Right ventricle myocardium superior (tissue), 1 donor: ENCODE results near the gene NUDT12. TPM values are rescaled to one million over a fixed set of nuclear protein-coding genes. Genes with fewer than 3 reads are reported as not detected.
A peak's percentile ranks its signal among the peaks of the same experiment; 100 is the strongest.

Source experiments
- ATAC-seq: fragments of 200-7000 bp; cut with Tn5 transposase; one replicate; pipeline ENCODE4 v1.9.1; 2020; ENCODE audit warnings: mild to moderate bottlenecking; ENCODE audit not compliant: poor library complexity
- DNase-seq: peaks from one replicate; pipeline ENCODE4 v3.0.0-alpha.2; 2020
- intact Hi-C: fragments of 100-400 bp; cut with DNase I; formaldehyde crosslinking; loops from one replicate; pipeline ENCODE4 v1.11.2; 2022
- total RNA-seq: library from RNA; stranded (reverse); fragmentation: NEBNext Ultra II Directional; extraction: Animal tissue kit (Norgen Biotek cat#: 25700); gene quantifications from one replicate; pipeline ENCODE4 v1.2.1, GENCODE V29; 2021
- donor health status: DM: no; HTN: yes; CAD: no; lungs with severe emphysema.

Gene NUDT12
- total RNA-seq, 1 donor from 2014 or later, result 11.6 TPM

DNA sequence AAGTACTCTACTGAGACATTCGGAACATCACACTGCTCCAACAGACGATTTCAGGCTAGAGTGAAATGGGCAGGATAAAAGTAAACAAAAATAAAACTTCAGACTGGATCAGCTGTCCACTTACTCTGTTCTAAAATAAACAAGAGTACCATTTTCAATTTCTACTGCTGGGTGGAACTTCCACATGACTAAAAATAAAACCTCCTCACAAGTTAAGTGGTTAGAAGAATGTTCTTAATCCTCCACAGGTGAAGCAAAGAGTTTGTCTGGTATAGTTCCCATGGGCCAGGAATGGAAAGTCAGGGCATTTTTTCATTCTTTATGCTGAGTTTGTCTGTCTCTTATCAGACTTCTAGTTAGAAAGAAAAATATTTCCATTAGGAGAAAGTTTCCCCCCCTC lies 15.7 kb downstream of the NUDT12 start:
- no peak for DNase-seq
- ATAC-seq, result no peak
- intact Hi-C loops, result no loop called here

DNA sequence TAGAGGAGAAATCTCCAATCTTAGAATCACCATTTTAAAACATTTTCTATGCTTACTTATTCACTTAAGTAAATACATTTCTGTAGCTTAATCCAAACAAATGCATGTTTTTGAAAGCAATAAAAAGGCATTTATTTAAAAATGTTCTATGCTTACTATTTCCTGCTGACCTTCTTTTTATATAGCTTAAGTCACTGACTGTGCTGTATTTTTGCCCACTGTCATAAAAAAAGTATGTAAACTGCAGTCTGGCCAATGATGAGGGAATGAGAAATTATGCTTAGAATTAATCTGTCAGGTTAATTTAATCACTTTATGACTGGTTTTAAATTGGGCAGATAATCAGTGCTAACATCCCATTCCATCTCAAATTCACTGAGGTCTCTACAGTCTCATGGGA lies 20.1 kb downstream of the NUDT12 start:
- DNase-seq, result no peak
- intact Hi-C loops, result no loop called here
- no peak for ATAC-seq

DNA sequence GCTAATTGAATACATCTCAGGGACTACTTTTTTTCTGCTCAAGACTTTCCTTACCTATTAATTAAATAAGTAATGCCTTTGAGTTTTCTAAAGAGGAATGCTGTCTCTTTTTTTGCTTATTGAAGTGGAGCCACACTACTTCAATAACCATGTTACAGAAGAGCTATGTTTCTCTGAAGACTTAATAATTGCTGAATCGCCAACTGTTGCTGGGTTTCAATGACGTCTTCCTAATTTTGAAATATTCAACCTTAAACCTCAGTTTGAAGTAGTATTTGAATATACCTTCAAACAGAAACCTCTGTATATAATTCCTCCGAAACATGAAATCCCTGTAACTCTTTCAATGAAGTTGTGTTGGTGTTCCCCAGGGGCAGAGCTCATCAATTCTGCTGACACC lies 21.0 kb downstream of the NUDT12 start:
- no peak for DNase-seq
- no peak for ATAC-seq
- intact Hi-C loops, result no loop called here

DNA sequence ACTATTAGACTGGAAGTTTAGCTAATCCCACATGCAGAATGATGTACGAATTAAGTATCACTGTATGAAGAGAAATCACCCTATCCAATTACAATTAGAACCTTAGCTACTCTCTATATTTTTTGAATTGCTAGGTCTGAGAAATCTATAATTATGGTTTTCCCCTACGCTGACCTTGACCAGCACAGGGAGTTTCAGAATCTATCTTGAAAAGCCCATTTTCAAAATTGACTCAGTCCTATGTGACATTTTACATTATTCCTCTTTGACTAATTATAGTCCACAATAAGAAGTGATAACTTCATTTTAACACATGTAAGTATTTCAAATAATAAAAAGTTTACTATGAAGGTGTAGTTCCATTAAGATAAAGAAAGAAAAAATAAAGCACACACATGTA lies 21.5 kb downstream of the NUDT12 start:
- intact Hi-C loops, result no loop called here
- ATAC-seq (no peak), DNase-seq (no peak)

DNA sequence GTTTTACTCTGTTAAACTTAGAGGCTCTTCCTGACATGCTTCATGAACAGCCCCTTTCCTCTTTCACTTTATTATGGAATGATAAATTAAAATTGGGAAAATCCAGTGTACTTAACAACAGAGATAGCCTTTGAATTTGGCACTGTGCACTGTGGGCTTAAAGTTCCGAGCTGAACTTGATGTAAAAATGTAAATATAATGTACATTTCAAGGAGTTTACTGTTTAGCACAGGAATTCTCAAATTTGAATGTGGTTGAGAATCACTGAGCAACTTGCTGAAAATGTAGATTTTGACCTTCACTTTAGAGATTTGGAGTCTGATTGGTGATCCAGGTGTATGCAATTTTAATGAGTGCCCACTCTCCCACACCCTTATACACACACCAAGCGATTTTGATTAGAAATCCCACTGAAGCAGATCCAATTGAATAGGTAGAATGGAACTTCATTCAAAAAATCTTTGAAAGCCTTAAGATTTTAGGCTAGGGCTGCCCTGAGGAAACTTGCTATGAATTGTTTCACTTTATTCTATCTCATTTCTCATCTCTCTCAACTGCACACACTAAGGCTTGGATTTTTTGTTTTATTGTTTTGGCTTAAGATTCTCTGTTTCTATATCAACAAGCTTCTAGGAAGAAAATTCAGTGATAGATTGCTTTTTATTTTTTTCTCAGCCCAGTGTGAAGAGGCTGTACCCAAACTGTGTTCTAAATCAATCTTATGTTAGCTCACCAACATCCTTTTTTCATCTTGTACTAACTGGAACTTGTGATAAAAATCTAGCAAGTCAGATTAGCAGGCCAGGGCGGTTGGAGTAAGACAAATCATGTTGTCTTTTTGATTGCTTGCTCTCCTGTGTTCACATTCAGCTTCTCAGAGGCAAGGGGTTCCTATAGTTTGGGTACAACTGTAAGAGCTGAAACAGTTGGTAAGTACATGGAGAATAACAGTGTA lies 22.9 kb downstream of the NUDT12 start:
- no peak for DNase-seq
- ATAC-seq, result no peak
- intact Hi-C loops, result no loop called here

DNA sequence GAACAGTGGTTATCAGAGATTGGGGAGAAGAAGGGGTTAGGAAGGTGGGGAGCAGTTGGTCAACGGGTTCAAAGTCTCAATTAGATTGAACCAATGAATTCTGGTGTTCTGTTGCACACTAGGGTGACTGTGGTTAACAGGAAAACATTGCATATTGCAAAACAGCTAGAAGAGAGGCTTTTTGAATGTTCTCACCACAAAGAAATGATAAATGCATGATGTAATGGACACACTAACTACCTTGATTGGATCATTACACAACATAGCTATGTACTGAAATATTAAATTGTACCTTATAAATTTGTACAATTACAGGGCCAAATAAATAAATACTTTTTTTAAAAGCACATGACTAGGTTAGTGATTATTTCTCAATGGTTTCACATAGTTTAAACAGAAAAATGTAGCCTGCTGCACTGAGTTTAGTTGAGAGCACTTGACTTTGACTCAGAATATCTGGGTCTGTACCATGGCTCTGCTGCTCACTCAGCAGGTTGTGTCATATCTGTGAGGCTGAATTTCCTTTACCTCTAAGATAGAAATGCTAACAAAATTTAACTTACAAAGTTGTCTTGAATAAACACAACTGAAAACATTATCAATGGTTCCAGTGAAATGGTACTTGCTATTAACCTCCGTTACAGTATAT lies 30.4 kb downstream of the NUDT12 start:
- no peak for DNase-seq
- ATAC-seq, result no peak
- intact Hi-C loops, result no loop called here

DNA sequence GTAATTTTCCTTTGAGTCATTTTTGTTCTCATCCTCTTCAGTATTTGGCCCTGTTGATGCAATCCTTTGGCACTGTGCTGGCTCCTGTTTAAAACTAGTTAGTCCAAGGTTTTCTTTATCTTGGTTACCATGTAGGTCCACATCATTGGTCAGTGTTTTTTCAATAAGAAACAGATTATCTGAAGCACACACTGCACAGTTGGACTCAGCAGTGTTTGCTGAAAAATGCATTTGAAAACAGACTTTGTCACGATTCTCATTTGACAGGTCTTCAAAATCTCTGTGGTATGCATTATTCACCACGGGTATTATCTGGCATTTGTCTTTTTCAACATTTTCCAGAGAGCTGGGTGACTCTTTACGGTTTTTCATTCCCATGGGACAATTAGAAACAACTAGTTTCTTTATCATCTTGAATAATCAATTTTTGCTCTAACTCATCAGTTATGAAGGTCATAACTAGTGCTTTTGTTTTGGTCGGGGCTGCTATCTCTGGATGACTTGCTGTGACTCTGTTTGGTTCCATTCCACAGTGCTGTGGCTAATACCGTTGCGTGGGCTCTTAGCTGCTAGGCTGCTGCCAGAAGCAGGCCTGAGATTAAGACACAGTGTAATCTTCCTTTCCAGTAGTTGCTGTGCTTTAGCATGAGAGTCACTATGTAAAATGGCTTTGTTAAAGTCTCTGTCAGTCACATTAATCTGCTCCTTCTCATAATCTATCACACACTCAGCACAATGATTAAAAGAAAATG lies 36.2 kb downstream of the NUDT12 start:
- no peak for DNase-seq
- intact Hi-C loops, result no loop called here
- ATAC-seq, result peak; percentile 69

DNA sequence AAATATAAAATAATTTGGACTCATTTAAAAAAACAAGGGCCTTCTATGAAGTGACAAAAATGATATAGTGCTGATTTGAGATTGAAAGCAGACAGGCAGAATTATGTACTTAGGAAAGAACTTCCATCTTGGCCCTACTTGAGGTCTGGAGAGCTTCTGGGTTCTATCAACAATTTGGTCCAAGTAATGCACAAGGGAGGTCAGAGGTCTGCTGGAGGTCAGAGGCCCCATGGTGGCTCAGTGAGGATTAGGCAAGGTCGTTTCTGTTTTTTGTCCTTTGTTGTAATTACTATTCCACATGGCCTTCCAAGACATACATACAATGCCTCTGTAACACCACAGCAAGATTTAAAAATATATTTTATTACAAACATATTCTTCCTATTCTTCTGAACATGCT lies 37.2 kb downstream of the NUDT12 start:
- ATAC-seq, result peak; percentile 60
- intact Hi-C loops, result no loop called here
- DNase-seq, result peak; percentile 46

DNA sequence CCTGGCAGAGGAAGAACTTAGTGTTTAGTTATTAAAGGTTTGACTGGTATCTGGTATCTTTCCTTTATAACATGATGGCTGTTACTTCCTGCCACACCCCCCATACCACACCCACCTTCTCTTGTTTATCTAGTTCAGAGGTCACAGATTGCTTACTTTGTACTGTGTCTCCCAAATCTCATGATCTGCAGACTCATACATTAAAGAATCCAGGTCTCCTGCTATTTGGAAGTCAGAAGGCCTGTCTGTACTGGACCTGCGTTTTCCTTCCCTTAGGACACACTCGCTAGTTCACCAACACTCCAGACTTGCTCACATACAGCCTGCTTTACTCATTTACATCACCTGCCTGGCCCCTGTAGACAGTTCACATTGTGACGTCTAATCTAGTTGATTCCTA lies 39.3 kb downstream of the NUDT12 start:
- intact Hi-C loops, result no loop called here
- ATAC-seq (no peak), DNase-seq (no peak)

DNA sequence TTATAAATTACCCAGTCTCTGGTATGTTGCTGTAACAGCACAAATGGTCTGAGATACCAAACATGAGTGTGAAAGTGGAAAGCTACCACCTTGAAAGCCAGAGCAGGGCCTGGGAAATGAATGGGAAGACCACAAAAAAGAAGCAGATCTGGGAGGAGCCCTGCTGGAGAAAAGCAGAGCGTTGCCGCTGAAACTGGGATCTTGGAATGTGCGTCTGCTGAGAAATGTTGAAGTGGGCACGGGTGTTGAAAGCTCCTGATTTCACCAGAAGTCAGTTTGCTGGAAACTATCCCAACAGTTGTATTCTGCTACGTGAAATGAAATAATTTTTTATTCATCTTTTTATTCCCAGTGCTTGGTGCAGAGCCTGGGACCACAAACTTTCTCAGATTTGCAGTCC lies 40.0 kb downstream of the NUDT12 start:
- no peak for ATAC-seq
- DNase-seq, result no peak
- intact Hi-C loops, result no loop called here

DNA sequence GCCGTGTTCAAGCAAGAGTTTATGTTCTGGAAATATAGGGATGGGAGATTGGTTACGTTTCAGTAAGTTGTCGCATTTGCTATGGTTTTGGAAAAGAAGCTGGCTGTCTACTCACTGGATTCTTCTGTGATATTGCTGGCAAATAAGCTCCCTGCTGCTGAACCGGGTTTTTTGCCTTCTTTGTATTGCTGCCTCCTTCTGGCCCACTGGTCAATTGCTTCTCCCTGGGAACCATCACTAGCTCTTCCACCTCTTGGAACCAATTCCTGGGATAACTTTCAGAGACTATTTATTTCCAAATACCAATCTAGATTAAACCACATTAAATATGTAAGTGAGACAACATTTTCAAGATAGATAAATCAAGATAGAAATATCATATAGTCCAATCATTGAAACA lies 43.0 kb downstream of the NUDT12 start:
- intact Hi-C loops, result no loop called here
- DNase-seq (no peak), ATAC-seq (no peak)

DNA sequence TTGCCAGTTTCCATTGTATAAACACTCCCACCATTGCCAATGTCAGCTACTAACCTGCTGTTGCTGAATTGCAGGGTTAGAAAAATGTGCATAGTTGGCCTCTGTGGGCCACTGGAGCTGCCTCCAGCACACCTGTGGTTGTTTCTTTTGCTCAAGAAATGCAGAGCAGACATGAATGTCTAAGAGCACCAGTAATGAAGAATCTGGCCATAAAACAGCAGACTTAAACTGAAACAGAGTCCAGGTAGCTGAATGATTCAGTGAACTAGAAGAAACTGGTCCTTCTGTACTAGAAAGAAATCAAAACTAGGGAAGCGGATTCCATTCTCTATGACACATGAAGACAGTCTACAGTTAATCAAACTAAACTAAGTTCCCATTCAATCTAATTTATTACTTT lies 48.2 kb downstream of the NUDT12 start:
- intact Hi-C loops, result no loop called here
- ATAC-seq, result no peak
- DNase-seq, result no peak

DNA sequence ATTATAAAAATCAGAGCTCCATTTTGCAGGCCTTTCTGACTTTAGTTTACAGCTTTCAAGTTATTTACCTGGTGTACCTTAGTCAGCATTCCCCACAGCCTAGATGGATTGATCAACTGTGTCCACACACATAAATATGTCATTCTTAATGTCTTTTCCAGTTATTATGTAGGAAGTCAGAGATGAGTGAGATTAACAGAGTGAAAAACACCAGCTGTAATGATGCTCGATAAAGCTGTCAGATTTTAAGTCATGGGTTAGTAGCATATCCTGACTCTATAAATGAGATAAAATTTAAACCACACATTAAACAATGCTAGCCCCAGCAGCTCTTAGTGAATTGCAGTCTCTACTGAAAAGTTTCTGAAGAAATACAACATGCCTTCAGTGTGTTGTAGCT lies 48.9 kb downstream of the NUDT12 start:
- no peak for DNase-seq
- intact Hi-C loops, result no loop called here
- no peak for ATAC-seq

DNA sequence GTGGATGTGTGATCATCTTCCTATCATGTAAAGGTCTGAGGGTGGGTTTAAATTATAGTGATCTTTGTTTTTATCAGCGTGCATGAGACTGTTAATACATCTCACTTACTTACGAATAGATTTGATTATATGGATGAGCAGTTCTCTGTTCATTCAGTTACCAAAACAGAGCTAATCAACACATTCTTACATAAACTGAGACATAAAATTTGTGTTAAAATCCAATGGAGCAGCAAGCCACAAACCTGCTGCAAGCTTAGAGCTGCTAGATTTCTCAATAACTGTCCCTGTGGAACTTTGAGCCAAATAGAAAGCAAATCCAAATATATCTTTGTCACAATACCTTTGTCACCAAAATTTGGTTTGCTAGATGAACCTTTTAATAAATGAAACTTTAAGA lies 50.1 kb downstream of the NUDT12 start:
- intact Hi-C loops, result no loop called here
- no peak for ATAC-seq
- no peak for DNase-seq

DNA sequence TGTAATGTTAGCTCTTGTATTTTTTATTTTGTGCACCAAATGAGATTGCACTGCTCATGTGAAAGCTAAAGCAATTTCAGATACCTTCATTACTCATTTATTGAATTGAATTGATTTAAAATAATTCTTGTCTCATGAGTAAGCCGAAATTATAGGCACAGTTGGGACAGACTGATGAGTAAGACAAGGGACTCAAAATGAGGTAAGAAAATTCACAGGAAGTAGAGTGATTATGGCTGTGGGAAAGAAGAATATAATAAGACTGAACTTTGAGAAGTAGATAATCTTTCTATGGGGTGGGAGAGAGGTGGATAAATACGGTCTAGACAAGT lies 51.1 kb downstream of the NUDT12 start:
- intact Hi-C loops, result no loop called here
- DNase-seq (no peak), ATAC-seq (no peak)

DNA sequence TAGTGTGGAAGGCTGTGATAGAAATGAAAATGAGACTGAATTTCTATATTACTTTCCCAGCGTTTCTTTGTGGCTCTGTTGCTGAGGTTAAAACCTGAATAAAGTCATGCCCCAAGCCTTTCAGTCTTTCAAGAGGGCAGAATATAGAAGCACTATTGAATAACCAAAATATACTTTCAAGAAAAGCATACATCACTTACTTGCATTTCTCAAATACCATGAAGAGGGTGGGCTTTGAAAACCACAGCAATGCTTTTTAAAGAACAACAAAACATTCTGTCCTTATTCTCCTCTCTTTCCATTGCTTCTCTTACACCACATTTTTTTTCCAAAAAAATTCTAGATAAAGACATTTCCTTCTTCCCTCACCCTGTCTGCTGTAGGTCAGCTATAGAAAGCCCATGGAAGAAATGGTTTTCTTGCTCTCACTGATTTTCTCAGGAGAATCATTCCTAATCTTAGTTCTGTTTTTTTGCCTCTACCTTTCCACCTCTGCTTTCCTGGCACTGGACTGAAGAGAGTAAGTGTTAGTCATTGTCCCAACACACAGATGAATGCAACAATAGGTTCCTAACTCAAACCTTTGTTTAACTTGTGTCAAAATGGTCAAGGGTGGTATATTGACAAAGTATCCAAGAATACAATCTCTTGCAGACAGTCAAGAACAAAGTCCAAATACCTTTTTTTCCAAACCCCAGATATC lies 51.6 kb downstream of the NUDT12 start:
- ATAC-seq, result no peak
- no peak for DNase-seq
- intact Hi-C loops, result no loop called here

DNA sequence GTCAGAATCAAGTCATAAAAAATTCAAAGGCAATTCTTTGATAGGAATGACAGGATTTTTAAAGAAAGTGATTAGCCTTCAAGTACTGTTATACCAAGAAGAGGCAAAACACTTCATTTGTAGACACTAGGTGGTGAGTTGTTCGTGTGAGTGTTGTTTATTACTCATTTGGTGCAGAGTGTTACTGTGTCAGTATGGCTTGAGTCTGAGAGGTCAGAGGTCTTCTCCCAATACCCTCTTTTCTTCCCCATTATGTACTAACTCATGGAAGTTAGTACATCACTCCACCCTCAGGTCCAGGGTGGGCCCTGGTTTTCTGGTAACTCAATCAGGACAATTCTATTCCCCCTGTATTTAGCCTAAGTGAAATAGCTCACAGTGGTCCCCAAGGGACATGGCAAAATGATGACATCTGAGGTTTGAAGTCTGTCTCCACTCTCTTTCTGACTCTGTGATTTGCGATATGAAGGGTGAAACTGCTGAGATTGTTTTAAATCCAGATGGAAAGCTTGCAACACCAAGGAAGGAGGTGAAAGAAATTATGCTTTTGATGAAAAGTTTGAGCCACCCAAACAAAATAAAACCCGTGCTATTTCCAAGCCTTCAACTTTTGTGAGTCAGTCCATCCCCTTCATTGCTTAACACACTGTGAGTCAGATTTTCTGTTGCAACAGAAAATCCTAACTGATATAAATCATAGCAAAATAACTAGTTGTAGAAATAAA lies 56.8 kb downstream of the NUDT12 start:
- ATAC-seq, result no peak
- DNase-seq, result no peak
- intact Hi-C loops, result no loop called here

DNA sequence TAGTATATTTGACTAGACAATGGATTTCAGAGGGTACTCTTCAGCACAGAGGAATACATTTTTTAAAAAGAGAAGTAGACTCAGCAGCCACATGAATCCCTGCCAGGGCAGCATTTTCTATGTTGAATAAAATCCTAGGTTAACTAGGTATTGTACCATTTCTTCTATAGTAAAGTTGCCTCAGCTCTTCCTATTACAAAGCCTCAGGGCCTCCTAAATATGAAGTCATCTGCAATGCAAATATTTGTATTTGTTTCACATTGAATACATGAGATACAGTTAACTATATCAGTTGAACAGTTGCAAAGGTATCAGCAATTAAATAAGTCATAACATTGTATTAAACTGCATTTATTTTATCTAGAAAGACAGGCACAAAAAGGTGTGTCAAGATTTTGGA lies 59.5 kb downstream of the NUDT12 start:
- ATAC-seq (no peak), DNase-seq (no peak)
- intact Hi-C loops, result no loop called here

DNA sequence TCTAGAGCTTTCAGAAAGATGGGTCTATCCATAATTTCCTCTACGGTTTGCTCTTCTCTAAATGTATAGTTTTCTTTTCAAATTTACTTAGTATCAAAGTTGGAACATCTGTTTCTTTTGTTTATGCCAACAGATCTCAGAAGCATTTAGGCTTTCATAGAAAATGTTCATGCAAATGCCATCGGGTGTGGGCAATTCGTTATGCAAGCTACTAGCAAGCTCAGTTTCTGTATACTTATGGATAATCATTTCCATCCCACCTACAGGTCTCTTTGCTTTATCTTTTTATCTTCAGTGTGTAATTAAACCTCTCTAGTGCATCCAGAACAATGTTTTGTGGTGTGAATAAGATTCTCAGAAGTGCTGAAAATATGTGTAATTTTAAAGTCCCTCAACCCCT lies 59.9 kb downstream of the NUDT12 start:
- intact Hi-C loops, result no loop called here
- no peak for DNase-seq
- ATAC-seq, result no peak
